ENCODE measurements around the gene GSG1. TPM values are rescaled to one million over a fixed set of nuclear protein-coding genes. Genes with fewer than 3 reads are reported as not detected.
A peak's percentile ranks its signal among the peaks of the same experiment; 100 is the strongest.

GSG1 gene
- polyA plus RNA-seq, 3 donors, result not detected

DNA sequence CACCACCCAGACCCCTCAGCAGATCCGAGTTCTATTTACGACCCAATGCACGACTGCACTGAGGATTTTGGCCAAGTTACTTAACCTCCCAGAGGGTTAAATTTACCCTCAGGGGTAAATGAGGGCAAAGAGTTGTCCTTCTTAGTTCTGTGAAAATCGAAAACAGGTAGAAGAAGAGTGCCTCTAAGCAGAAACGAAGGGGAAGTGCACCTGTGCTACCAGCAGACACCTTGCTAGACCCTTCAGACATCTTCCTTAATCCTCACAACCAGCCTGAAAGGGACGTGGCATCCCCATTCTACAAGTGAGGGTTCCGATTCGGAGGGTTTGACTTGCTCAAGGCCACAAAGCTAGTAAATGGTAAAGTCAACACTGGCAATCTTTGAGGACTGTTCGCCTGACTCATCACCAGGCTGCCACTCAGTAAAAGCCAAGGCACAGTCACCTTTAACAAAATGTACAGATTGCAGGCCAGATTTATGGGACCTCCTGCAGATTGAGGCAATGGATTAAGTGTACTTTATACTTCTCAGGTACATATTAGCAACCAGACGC, 1.6 kb downstream of the GSG1 start:
- TF ChIP-seq CTCF (IDR thresholded peaks at IDR 0.05), result no peak
- intact Hi-C loops (cut with micrococcal nuclease), result loop anchor here (2.0 to 10.0 kb wide), 5 partner anchors 50 to 110 kb away; partner anchors contain the start of genes EMP1 (in 1 of the 2) and HEBP1 (in 1 of the 2)
- peak; percentile 58 to 78 (median 74) for DNase-seq

GRCh38 chr12:13100882-13101769, 2.3 kb downstream of the GSG1 start:
- DNase-seq, result peak; percentile 98 to 99 (median 98)
- peak overlapping the region; percentile 72 for H2AFZ ChIP-seq (ENCODE audit: insufficient read depth, low read depth, low read length, poor library complexity, severe bottlenecking)
- intact Hi-C loops (cut with micrococcal nuclease), result loop anchor here (2.0 to 10.0 kb wide), 5 partner anchors 51 to 109 kb away; partner anchors contain the start of genes EMP1 (in 1 of the 2) and HEBP1 (in 1 of the 2)
- no peak for TF ChIP-seq CTCF (IDR thresholded peaks at IDR 0.05)
- no peaks in the 10 kb centered on the region for H3K9me3 ChIP-seq (replicated peaks in 1 of 2; ENCODE audit: control insufficient read depth in 1 of 2, insufficient read depth in 1 of 2, low read length in 2 of 2)
- H3K27ac ChIP-seq (ENCODE audit: low read depth in 1 of 2, low read length in 2 of 2), result peak overlapping the region; percentile 94 to 98
- H3K4me1 ChIP-seq (ENCODE audit: control insufficient read depth in 1 of 2, insufficient read depth in 2 of 2, low read length in 2 of 2), result peaks cover 59 to 60% of the 10 kb centered on the region in 2 donors
- Mint-ChIP-seq H3K9me3 (peaks cover 0 to 1% (median 0%) of the 10 kb centered on the region in 7 donors), H3K4me3 (peak overlapping the region; percentile 74 to 87), H3K27ac (peak overlapping the region; percentile 98 to 100 (median 100)), H3K27me3 (ENCODE audit: low read depth in 3 of 3) (peaks cover 0 to 8% (median 1%) of the 10 kb centered on the region in 3 donors), H3K4me1 (peaks cover 67% of the 10 kb centered on the region), H3K36me3 (peaks cover 0 to 2% of the 10 kb centered on the region in 2 donors)
- no peaks in the 10 kb centered on the region for H3K27me3 ChIP-seq (ENCODE audit: control insufficient read depth in 2 of 2, insufficient read depth in 2 of 2, low read length in 2 of 2)
- H3K36me3 ChIP-seq (replicated peaks in 1 of 2; ENCODE audit: control insufficient read depth in 1 of 2, insufficient read depth in 2 of 2, low read length in 2 of 2), result no peaks in the 10 kb centered on the region
- H3K4me2 ChIP-seq (replicated peaks; ENCODE audit: extremely low read depth, low read length, poor library complexity, severe bottlenecking), result peak overlapping the region; percentile 71
- H3K79me2 ChIP-seq (ENCODE audit: insufficient read depth, low read length), result no peaks in the 10 kb centered on the region
- no peaks in the 10 kb centered on the region for H4K20me1 ChIP-seq (ENCODE audit: insufficient read depth, low read length)
- H3K9ac ChIP-seq (ENCODE audit: insufficient read depth, low read length, poor library complexity, severe bottlenecking), result peak overlapping the region; percentile 96
- peak overlapping the region; percentile 52 to 73 (median 54) for H3K4me3 ChIP-seq (replicated peaks in 1 of 3; ENCODE audit: low read depth in 2 of 3, low read length in 3 of 3)
- under 1% methylated on average over 74 of the region's 79 CpGs for WGBS (ENCODE audit: insufficient coverage)

More for the DNA sequence above, 1.6 kb downstream of the GSG1 start:
- Histone ChIP-seq H3K36me3 (replicated peaks in 1 of 2; ENCODE audit: control insufficient read depth in 1 of 2, insufficient read depth in 2 of 2, low read length in 2 of 2) (no peaks in the 10 kb centered on the region), H3K79me2 (ENCODE audit: insufficient read depth, low read length) (no peaks in the 10 kb centered on the region), H3K4me3 (replicated peaks in 1 of 3; ENCODE audit: low read depth in 2 of 3, low read length in 3 of 3) (peak overlapping the region; percentile 47 to 73 (median 52)), H3K9me3 (replicated peaks in 1 of 2; ENCODE audit: control insufficient read depth in 1 of 2, insufficient read depth in 1 of 2, low read length in 2 of 2) (no peaks in the 10 kb centered on the region), H3K9ac (ENCODE audit: insufficient read depth, low read length, poor library complexity, severe bottlenecking) (peak overlapping the region; percentile 96), H3K27me3 (ENCODE audit: control insufficient read depth in 2 of 2, insufficient read depth in 2 of 2, low read length in 2 of 2) (no peaks in the 10 kb centered on the region), H3K27ac (ENCODE audit: low read depth in 1 of 2, low read length in 2 of 2) (peak overlapping the region; percentile 90 to 98), H3K4me1 (ENCODE audit: control insufficient read depth in 1 of 2, insufficient read depth in 2 of 2, low read length in 2 of 2) (peaks cover 56 to 58% of the 10 kb centered on the region in 2 donors), H4K20me1 (ENCODE audit: insufficient read depth, low read length) (no peaks in the 10 kb centered on the region), H3K4me2 (replicated peaks; ENCODE audit: extremely low read depth, low read length, poor library complexity, severe bottlenecking) (peak overlapping the region; percentile 71), H2AFZ (ENCODE audit: insufficient read depth, low read depth, low read length, poor library complexity, severe bottlenecking) (peak overlapping the region; percentile 72)
- Mint-ChIP-seq H3K4me1 (peaks cover 66% of the 10 kb centered on the region), H3K27ac (peak overlapping the region; percentile 93 to 100 (median 95)), H3K27me3 (ENCODE audit: low read depth in 3 of 3) (peaks cover 0 to 8% (median 1%) of the 10 kb centered on the region in 3 donors), H3K36me3 (peaks cover 0 to 2% of the 10 kb centered on the region in 2 donors), H3K9me3 (peaks cover 0 to 1% (median 0%) of the 10 kb centered on the region in 7 donors), H3K4me3 (peak overlapping the region; percentile 74 to 76)
- 67% methylated on average over 4 of the region's 10 CpGs for WGBS (ENCODE audit: insufficient coverage)

All from CD14-positive monocyte (primary cell).